Smooth muscle cell (in vitro differentiated cells): Measurements from ENCODE around the gene ACOT7. TPM values are rescaled to one million over a fixed set of nuclear protein-coding genes. Genes with fewer than 3 reads are reported as not detected.
"Not testable (repeated sequence)": the region's sequence is repeated elsewhere in the genome, so short reads cannot be mapped to it uniquely, and the experiment has no call there.

Source experiments
- DNase-seq: peaks from one replicate; lab custom pipeline; 2025; ENCODE audit not compliant: unreplicated experiment; lab: John Stamatoyannopoulos, UW
- H2AFZ ChIP-seq: fragments of 200-600 bp; sonication (generic); 2 replicates; pipeline ENCODE4 v1.6.0; 2016; ENCODE audit warnings: antibody characterized with exemption, low read depth, mild to moderate bottlenecking
- H3F3A ChIP-seq: fragments of 200-600 bp; sonication (generic); 2 replicates; pipeline ENCODE4 v1.6.0; 2017; ENCODE audit warnings: antibody characterized with exemption, low read depth
- H3K27ac ChIP-seq: fragments of 200-600 bp; sonication (generic); 2 replicates; pipeline ENCODE4 v1.5.1; 2016; ENCODE audit warnings: low read depth, mild to moderate bottlenecking
- H3K27me3 ChIP-seq: fragments of 200-600 bp; sonication (generic); 2 replicates; pipeline ENCODE4 v1.6.1; 2016; ENCODE audit warnings: low read depth, mild to moderate bottlenecking
- H3K36me3 ChIP-seq: fragments of 200-600 bp; sonication (generic); 2 replicates; pipeline ENCODE4 v1.5.1; 2016; ENCODE audit warnings: low read depth
- H3K4me1 ChIP-seq: fragments of 200-600 bp; sonication (generic); 2 replicates; pipeline ENCODE4 v1.5.1; 2016; ENCODE audit warnings: low read depth
- H3K4me2 ChIP-seq: fragments of 200-600 bp; sonication (generic); 2 replicates; pipeline ENCODE4 v1.6.0; 2016; ENCODE audit warnings: mild to moderate bottlenecking
- H3K4me3 ChIP-seq: fragments of 200-600 bp; sonication (generic); 2 replicates; pipeline ENCODE4 v1.5.1; 2016; ENCODE audit warnings: mild to moderate bottlenecking
- H3K79me2 ChIP-seq: fragments of 200-600 bp; sonication (generic); 2 replicates; pipeline ENCODE4 v1.6.0; 2016; ENCODE audit warnings: low read depth, mild to moderate bottlenecking
- H3K9ac ChIP-seq: fragments of 200-600 bp; sonication (generic); 2 replicates; pipeline ENCODE4 v1.6.0; 2016; ENCODE audit warnings: low read depth
- H3K9me3 ChIP-seq: fragments of 200-600 bp; sonication (generic); replicated peaks from 2 replicates; pipeline ENCODE4 v1.5.1; 2016; ENCODE audit warnings: low read depth
- H4K20me1 ChIP-seq: fragments of 200-600 bp; sonication (generic); 2 replicates; pipeline ENCODE4 v1.6.0; 2016; ENCODE audit warnings: low read depth
- WGBS: methylation state at CpG from one replicate; pipeline ENCODE4 v1.1.7; 2016; ENCODE audit warnings: low lambda C conversion rate; 5-methylcytosine and 5-hydroxymethylcytosine counted together
- polyA plus RNA-seq: library from polyadenylated mRNA; unstranded; fragments of >200 nt; fragmentation: Nextera tagmentation; extraction: Ambion mirVana; gene quantifications from 2 replicates; pipeline ENCODE4 v1.2.1, GENCODE V29; 2016
- total RNA-seq: library from RNA; depleted of rRNA; stranded (reverse); fragments of >200 nt; gene quantifications from 2 replicates; pipeline ENCODE4 v1.2.3, GENCODE V29; 2014
- TF ChIP-seq, protein P1 (sequence below): fragments of 200-600 bp; sonication (generic); IDR thresholded peaks from 2 replicates; pipeline ENCODE4 v1.5.1; 2017; ENCODE audit warnings: borderline replicate concordance, mild to moderate bottlenecking, antibody characterized with exemption; ENCODE audit not compliant: insufficient read depth, poor library complexity, severe bottlenecking

The ACOT7 gene
- total and polyA plus RNA-seq, 2 experiments from 2014 or later: 19.5 to 53.8 TPM

DNA sequence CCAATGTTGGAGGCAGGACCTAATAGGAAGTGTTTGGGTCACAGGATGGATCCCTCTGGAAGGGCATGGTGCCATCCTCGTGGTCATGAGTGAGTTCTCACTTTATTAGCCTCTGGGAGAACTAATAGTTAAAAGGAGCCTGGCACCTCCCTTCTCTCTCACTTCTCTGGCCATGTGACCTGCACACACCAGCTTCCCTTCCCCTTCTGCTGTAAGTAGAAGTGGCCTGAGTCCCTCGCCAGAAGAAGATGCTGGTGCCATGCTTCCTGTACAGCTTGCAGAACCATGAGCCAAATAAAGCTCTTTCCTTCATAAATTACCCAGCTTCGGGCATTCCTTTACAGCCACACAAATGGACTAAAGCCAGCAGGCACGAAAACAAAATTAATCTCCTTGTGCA is 23.6 kb downstream of the ACOT7 start:
- no peaks in the 10 kb centered on the region for H3K9me3 ChIP-seq
- H3F3A ChIP-seq: no peaks in the 10 kb centered on the region
- no peak overlapping the region for H3K4me3 ChIP-seq
- DNase-seq: no peak
- peaks cover 13% of the 10 kb centered on the region for H4K20me1 ChIP-seq
- no peak overlapping the region for H2AFZ ChIP-seq
- H3K27me3 ChIP-seq: no peaks in the 10 kb centered on the region
- H3K27ac ChIP-seq: no peak overlapping the region
- TF ChIP-seq, protein P1, sequence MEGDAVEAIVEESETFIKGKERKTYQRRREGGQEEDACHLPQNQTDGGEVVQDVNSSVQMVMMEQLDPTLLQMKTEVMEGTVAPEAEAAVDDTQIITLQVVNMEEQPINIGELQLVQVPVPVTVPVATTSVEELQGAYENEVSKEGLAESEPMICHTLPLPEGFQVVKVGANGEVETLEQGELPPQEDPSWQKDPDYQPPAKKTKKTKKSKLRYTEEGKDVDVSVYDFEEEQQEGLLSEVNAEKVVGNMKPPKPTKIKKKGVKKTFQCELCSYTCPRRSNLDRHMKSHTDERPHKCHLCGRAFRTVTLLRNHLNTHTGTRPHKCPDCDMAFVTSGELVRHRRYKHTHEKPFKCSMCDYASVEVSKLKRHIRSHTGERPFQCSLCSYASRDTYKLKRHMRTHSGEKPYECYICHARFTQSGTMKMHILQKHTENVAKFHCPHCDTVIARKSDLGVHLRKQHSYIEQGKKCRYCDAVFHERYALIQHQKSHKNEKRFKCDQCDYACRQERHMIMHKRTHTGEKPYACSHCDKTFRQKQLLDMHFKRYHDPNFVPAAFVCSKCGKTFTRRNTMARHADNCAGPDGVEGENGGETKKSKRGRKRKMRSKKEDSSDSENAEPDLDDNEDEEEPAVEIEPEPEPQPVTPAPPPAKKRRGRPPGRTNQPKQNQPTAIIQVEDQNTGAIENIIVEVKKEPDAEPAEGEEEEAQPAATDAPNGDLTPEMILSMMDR: no peak
- H3K36me3 ChIP-seq: no peaks in the 10 kb centered on the region
- H3K4me2 ChIP-seq: no peak overlapping the region
- no peaks in the 10 kb centered on the region for H3K4me1 ChIP-seq
- H3K79me2 ChIP-seq: peaks cover 20% of the 10 kb centered on the region
- H3K9ac ChIP-seq: no peak overlapping the region
- 94% methylated on average over 4 of the region's 4 CpGs for WGBS

DNA sequence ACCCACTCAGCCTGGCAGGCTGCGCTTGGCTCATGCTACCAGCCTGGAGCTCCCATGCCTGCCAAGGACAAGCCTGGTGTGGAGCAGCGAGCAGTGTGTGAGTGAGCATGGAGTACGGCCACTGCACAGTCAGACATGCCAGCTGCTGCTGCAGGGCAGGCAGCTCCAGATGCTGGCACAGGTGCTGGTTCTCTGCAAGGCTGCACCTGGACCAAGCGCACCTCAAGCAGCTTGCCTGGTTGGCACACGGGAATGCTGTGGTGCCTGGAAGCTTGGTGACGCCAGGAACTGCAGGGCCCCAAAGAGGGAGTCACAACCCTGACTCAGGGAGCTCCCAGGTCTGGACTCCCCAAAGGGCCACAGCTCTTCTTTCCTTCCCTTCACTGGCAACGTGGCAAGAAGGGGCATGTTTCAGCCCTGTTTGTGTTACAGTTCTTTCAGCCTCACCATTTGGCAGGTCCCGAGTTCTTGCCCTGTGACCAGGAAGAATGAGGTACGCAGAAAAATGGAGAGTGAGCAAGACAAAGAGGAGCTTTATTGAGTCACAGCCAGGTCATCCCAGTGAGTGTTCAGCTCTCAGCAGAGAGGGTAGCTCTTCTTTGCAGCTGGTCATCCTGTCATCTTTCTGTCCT is 26.1 kb downstream of the ACOT7 start:
- peaks cover 13% of the 10 kb centered on the region for H4K20me1 ChIP-seq
- no peak overlapping the region for H3K9ac ChIP-seq
- H2AFZ ChIP-seq: no peak overlapping the region
- H3K36me3 ChIP-seq: no peaks in the 10 kb centered on the region
- WGBS: 90% methylated on average over 9 of the region's 9 CpGs
- no peaks in the 10 kb centered on the region for H3K9me3 ChIP-seq
- H3F3A ChIP-seq: no peaks in the 10 kb centered on the region
- no peaks in the 10 kb centered on the region for H3K27me3 ChIP-seq
- H3K4me2 ChIP-seq: no peak overlapping the region
- no peak overlapping the region for H3K4me3 ChIP-seq
- peaks cover 20% of the 10 kb centered on the region for H3K79me2 ChIP-seq
- DNase-seq: no peak
- no peak overlapping the region for H3K27ac ChIP-seq
- TF ChIP-seq, protein P1: no peak
- H3K4me1 ChIP-seq: no peaks in the 10 kb centered on the region

DNA sequence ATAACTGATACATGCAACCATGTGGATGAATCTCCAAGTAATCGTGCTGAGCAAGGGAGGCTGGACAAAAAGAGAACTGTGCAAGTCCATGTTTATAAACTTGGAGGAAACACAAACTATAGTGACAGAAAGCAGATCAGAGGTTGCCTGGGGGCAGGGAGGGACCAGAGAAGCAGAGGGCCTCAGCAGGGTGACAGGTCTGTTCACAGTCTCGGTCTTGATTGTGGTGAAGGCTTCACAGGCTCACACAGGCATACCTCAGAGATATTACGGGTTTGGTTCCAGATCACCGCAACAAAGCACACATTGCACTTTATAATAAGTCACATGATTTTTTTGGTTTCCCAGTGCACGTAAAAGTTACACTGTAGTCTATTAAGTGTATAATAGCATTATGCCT is 28.5 kb downstream of the ACOT7 start:
- TF ChIP-seq, protein P1: no peak
- Histone ChIP-seq H3K4me1 (peaks cover under 1% of the 10 kb centered on the region), H4K20me1 (peaks cover 26% of the 10 kb centered on the region), H3K79me2 (peaks cover 7% of the 10 kb centered on the region), H3K36me3 (no peaks in the 10 kb centered on the region), H3K4me3 (no peak overlapping the region), H3F3A (no peaks in the 10 kb centered on the region), H3K9me3 (no peaks in the 10 kb centered on the region), H3K27me3 (no peaks in the 10 kb centered on the region), H3K9ac (no peak overlapping the region), H3K4me2 (no peak overlapping the region), H3K27ac (no peak overlapping the region), H2AFZ (no peak overlapping the region)
- no peak for DNase-seq
- WGBS: 61% methylated on average over 5 of the region's 5 CpGs

DNA sequence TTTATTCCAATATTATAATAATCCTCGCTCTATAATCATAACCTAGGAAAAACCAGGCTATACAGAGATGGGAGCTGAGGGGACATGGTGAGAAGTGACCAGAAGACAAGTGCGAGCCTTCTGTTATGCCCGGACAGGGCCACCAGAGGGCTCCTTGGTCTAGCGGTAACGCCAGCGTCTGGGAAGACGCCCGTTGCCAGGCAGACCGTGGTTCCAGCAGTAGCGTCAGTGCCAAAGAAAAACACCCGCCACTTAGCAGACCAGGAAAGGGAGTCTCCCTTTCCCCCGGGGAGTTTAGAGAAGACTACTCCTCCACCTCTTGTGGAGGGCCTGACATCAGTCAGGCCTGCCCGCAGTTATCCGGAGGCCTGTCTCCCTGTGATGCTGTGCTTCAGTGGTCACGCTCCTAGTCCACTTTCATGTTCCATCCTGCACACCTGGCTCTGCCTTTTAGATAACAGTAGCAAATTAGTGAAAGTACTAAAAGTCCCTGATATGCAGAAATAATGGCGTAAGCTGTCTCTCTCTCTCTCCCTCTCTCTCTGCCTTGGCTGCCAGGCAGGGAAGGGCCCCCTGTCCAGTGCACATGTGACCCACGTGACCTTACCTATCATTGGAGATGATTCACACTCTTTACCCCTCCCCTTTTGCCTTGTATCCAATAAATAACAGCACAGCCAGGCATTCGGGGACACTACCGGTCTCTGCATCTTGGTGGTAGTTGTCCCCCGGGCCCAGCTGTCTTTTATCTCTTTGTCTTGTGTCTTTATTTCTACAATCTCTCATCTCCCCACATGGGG is 30.3 kb downstream of the ACOT7 start:
- peaks cover 15% of the 10 kb centered on the region for H3K4me1 ChIP-seq
- H3K4me2 ChIP-seq: peak overlapping the region; percentile 52
- TF ChIP-seq, protein P1: peak; percentile 54
- 44% methylated on average over 20 of the region's 20 CpGs for WGBS
- peaks cover 38% of the 10 kb centered on the region for H4K20me1 ChIP-seq
- not testable (repeated sequence) for H3K27ac ChIP-seq, H3K79me2 ChIP-seq, H3K36me3 ChIP-seq, H3K9me3 ChIP-seq, DNase-seq, H2AFZ ChIP-seq, H3F3A ChIP-seq, H3K4me3 ChIP-seq, H3K27me3 ChIP-seq, H3K9ac ChIP-seq
